Camera-type eye (tissue), 1 donor: Measurements from ENCODE around the gene ASXL2. TPM values are rescaled to one million over a fixed set of nuclear protein-coding genes. Genes with fewer than 3 reads are reported as not detected.

ENCODE experiments used
- total RNA-seq: library from RNA; depleted of rRNA; stranded (reverse); fragments of >200 nt; gene quantifications from one replicate; pipeline ENCODE4 v1.2.3, GENCODE V29; 2014

Gene ASXL2
- 18.3 TPM for total RNA-seq

DNA sequence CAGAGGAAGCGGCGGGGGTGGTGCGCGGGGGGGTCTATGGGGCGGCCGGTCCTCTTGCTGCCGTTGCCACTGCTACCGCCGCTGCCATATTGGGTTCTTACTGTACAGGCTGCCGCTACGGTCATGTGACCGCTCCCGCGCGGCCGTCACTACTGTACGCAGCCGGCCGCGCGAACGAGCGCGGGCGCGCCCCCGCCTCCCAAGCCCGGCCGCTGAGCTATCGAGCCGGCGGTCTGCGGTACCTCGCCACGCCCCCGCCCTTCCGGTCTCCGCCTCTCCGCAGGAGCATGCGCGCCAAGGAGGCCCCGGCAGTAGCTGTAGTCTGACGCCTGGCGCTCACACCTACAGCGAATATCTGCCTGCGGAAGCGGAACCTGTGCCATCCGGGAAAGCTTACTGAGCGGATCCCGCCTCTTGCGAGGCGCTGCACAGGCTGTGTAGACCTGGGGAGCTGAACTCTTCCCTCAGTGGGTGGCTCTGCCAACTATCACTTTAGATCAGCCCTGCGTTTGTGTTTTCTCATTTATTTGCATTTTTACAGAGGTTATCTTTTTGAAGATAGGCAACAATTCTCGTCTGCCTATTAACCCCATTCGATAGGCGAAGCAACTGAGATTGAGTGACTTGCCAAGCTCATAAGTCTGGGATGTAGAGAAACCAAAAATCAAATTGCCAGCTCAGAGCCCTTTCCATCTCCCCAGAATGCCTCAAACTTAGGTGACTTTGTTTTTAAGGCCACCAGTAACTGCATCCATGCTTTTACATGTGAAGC is at the start of gene ASXL2:
Gene ASXL2, minus strand, starts transcription at position 127 of the 772 bp plus-strand sequence. CDS start 265 bp downstream, outside the sequence.

Other genes with a start within 250 kb of the ASXL2 start
- gene DTNB, start 204.9 kb downstream of the ASXL2 start, total RNA-seq: 21.7 TPM
- gene KIF3C, start 104.0 kb upstream of the ASXL2 start, total RNA-seq: 30.7 TPM
- gene RAB10, start 155.6 kb upstream of the ASXL2 start, total RNA-seq: 116 TPM